Cardiac fibroblast (primary cell): ENCODE data around the gene SLC19A2.
"Not testable (repeated sequence)": the region's sequence is repeated elsewhere in the genome, so short reads cannot be mapped to it uniquely, and the experiment has no call there.

ENCODE experiments used
- DNase-seq, 2 donors: peaks; one replicate each; pipeline versions ENCODE4 v3.0.0 to v3.0.0-alpha.2; 2010; ENCODE audit warnings: low read depth in 2 of 2
- H3K4me3 ChIP-seq, 2 donors: replicated peaks in 1 of 2; 1 replicate in 1 of 2; 2 replicates in 1 of 2; pipeline ENCODE4 v1.5.1; 2011; ENCODE audit warnings: low read depth in 2 of 2, low read length in 2 of 2, mild to moderate bottlenecking in 2 of 2, moderate library complexity in 1 of 2
- TF ChIP-seq, protein P1 (sequence below): IDR thresholded peaks from one replicate; pipeline ENCODE4 v1.5.1; 2011; ENCODE audit warnings: low read depth, mild to moderate bottlenecking, low read length, inconsistent platforms

Gene SLC19A2

DNA sequence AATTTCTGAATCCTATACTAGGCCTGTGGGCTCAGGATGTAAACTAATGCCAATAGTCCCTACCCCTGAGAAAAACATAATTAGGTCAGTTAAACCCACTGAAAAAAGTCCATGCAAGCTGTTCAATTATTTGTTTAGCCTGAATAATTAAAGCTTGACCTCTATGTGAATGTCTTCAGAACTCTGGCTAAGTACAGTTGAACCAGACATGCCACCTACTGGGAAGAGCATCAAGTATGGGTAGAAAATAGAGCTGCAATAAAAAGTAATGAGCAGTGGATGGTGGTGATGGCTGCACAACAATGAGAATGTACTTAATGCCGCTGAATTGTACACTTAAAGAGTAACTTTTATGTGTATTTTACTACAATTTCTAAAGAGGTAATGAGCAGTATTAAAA, 23.6 kb upstream of the SLC19A2 start:
- no peak overlapping the region for H3K4me3 ChIP-seq
- no peak for DNase-seq
- TF ChIP-seq, protein P1, sequence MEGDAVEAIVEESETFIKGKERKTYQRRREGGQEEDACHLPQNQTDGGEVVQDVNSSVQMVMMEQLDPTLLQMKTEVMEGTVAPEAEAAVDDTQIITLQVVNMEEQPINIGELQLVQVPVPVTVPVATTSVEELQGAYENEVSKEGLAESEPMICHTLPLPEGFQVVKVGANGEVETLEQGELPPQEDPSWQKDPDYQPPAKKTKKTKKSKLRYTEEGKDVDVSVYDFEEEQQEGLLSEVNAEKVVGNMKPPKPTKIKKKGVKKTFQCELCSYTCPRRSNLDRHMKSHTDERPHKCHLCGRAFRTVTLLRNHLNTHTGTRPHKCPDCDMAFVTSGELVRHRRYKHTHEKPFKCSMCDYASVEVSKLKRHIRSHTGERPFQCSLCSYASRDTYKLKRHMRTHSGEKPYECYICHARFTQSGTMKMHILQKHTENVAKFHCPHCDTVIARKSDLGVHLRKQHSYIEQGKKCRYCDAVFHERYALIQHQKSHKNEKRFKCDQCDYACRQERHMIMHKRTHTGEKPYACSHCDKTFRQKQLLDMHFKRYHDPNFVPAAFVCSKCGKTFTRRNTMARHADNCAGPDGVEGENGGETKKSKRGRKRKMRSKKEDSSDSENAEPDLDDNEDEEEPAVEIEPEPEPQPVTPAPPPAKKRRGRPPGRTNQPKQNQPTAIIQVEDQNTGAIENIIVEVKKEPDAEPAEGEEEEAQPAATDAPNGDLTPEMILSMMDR: no peak

DNA sequence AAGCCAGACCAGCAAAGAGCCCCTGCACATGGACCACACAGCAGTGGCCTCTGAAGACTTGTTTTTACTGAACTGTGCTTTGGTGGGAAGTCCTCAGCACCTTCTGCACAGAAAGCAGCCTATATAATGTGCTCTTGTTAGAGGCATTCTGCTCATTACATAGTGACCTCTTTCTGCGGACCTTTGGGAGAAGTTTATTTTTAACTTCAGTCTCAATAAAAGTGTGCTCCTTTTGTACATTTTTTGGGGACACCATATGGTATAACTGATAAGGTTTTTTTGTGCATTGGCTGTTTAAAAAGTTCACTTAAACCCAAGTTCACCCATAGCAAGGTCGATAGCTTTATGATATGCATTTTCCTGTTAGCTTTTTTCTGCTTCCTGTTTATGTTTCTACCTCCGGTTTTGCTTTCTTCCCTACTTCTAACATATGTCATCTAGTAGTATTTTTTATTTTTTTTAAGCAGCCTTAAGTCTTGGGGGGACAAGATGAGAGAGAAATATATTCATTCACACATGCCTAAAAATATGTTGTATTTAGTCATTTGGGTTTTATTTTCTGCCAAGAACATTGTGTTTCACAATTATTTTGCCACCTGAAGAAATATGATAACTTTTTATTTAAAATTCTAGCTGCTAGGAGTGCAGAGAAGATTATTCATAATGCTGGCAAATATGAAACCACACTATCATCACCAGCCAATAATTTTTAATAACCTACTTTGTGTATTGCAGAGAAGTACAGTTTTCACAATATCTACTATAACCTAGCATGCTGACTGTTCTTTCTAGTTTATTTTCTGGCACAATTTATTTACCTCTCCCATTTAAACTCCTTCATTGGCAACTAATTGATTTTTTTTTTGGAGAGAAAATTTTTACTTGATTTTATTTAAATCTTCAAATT, 22.9 kb upstream of the SLC19A2 start:
- H3K4me3 ChIP-seq: no peak overlapping the region
- DNase-seq: peak in 1 of 2 donors; percentile 27
- TF ChIP-seq, protein P1: no peak

DNA sequence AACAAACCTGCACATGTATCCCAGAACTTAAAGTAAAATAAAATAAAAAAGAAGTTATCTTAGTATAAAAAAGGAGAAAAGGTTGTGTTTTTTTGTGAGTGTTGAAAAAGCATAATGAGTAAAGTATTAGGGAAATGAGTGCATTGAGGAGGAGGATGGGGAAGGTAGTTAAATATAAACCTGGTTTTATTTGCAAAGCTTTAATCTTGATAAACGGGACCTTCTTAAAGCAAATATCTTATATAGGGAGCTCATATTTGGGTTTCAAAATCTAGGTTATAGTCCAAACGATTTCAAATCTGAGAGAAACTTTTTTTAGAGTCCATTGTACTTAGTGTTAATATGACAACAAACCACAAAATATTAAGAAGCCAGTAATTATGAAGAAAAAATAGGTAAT, 21.7 kb upstream of the SLC19A2 start:
- DNase-seq: no peak
- H3K4me3 ChIP-seq: no peak overlapping the region
- TF ChIP-seq, protein P1: no peak

DNA sequence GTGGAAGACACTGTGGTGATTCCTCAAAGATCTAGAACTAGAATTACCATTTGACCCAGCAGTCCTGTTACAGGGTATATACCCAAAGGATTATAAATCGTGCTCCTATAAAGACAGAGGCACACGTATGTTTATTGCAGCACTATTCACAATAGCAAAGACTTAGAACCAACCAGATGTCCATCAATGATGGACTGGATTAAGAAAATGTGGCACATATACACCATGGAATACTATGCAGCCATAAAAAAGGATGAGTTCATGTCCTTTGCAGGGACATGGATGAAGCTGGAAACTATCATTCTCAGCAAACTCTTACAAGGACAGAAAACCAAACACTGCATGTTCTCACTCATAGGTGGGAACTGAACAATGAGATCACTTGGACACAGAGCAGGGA, 17.9 kb upstream of the SLC19A2 start:
- DNase-seq, H3K4me3 ChIP-seq: not testable (repeated sequence)

DNA sequence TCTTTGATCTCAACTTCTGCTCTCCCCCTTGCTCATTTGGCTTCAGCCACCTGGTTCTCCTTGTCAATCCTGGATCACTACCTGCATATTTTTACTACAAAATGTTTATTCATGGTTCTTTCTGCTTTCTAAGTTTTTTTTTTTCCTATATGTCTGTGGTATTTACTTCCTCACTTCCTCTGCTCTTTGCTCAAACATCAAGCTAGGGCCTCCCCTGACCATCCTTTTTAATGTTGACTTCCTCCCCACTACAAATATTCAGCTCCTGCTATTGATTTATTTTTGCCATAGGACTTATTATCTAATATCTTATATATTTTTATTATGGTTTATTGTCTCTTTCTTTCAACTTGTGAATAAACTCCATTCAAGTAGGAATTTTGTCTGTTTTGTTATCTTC, 14.1 kb upstream of the SLC19A2 start:
- DNase-seq: no peak
- no peak overlapping the region for H3K4me3 ChIP-seq
- TF ChIP-seq, protein P1: no peak

DNA sequence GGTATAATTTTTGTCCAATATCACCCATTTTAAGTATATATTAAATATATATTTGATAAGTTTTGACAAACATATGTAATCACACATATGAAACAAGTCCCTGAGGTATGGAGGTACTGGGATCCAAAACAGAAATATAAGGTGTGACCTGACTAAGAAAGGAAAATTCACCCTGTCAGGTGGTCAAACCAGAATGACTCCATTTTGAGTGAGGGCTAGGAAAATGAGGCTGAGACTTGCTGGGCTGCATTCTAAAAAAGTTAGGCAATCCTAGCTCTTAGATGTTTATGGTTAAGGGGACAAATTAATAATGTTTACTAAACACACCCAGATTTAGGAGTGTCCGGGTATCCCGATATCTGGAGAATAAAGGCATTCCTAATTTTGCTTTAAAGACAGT, 11.6 kb upstream of the SLC19A2 start:
- no peak overlapping the region for H3K4me3 ChIP-seq
- TF ChIP-seq, protein P1: no peak
- DNase-seq: no peak

DNA sequence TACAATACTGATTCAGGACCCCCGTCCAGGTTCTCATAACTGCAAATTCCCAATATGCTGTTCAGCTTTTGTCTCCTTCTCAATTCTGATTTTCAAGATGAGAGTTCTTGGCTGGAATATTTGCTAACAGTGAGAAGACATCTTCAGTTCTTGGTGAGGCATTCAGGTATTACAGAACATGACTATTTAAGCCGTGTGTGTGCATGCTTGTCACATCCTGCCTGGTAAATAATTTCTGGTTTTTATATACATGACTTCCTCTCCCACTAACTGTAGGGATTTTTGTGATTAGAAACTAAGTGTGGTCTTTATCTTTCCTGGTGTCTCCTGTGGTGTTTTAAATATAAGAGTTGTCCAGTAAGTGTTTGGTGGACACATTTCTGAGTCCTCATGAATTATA, 10.2 kb upstream of the SLC19A2 start:
- no peak for DNase-seq
- TF ChIP-seq, protein P1: no peak
- no peak overlapping the region for H3K4me3 ChIP-seq
